LNCAP (cell line): ENCODE data around the gene CROCC.

Experiments used
- CTCF ChIP-seq: fragments of 450-650 bp; IDR thresholded peaks from 2 replicates; pipeline ENCODE4 v1.5.1; 2017; ENCODE audit warnings: mild to moderate bottlenecking

The CROCC gene

GRCh38 chr1:16975211-16975610, 53.5 kb downstream of the CROCC start:
- no peak for TF ChIP-seq CTCF

- no peak for TF ChIP-seq CTCF
Observed at GRCh38 chr1:16975838-16976237, 54.1 kb downstream of the CROCC start.

DNA sequence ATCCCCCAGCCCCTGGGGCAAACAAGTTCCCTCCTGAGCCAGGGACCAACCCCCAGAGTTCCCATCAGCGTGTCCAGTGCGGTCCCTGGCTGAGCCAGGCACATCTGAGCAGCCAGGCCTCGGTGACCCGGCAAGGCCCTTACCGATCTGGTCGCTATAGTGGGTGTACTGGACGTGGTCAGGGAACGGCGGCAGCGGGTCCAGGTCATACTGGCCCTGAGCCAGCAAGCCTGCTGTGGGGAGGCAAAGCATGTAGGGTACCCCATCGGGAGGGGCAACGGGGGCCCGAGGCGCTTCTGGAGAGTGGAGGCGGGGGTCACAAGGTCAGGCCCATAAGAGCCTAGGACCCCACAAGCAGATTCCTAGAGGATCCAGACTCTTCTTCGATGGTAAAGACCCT, 55.2 kb downstream of the CROCC start:
- TF ChIP-seq CTCF, result no peak

DNA sequence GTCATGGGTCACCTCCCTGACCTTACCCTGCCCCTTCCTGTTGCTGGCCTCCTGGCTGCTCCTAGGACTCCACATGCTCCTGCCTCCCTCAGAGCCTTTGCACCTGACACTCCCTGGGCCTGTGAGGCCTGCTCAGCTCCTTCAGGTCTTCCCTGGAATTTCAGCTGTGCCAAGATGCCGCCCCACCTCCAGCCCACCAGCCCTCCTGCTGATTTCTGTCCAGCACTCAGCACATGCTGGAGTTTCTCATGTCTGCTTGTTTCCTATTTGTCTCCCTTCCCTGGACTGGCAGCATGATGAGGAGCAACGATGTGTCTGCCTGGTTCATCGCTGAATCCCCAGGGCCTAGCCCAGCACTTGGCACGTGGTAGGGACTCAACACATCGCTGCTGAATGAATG, 55.6 kb downstream of the CROCC start:
- no peak for TF ChIP-seq CTCF

DNA sequence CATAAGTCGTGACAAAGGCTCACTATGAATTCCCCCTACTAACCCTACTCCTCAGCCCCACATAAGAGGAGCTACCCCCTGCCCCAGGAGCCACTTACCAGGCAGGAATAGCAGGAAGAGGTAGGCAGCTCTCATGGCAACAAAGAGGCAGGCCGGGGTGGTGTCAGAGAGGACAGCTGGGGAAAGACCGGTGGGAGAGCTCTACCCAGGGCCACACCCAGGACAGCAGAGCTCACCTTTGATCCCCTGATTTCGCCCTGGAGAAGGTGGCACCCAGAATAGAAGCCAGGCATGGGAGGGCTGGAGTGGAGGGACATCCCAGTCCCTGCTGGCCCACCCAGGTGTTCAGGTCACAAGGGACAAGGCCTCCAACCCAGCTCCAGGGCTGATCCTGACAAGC, 56.4 kb downstream of the CROCC start:
- no peak for TF ChIP-seq CTCF

DNA sequence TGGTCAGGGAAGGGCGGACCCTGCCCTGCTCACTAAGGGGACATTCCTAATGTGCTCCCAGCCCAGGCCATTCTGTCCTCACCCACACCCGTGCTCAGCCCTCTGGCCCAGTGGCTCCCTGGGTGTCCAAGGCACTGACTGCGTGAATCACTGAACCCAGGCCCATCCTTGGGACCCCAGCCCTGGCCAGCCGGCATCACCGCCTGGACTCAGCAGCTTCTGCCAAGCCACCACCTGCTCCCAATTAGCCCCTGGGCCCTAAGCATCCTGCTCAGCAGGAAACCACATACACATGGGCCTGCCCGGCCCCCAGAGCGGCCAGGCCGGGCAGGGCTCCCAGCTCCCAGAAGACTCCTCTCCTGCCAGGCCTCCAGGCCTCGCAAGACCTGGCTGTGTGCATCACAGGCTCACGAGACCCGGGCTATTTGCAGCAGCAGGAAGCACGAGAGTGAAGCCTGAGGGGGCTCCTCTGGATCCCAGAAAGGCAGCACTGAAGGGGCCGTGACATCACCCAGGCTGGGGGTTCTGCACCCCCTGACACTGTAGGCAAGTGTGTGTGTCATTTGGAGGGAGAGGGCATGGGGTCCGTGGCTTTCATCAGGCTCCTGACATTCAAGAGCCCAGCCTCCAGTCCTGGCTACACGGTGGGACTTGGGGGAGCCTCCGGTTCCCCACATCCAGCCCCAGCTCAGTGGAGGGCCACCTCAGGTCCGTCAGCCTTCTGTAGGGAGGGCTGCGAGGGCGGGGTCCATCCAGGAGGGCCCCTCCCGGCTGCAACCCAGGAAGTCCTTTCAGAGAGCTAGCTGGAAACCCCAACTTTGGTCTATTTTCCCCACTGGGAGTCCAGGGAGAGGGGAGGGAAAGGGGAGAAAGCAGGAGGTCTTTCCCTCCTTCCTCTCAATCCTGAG, 57.1 kb downstream of the CROCC start:
- no peak for TF ChIP-seq CTCF

DNA sequence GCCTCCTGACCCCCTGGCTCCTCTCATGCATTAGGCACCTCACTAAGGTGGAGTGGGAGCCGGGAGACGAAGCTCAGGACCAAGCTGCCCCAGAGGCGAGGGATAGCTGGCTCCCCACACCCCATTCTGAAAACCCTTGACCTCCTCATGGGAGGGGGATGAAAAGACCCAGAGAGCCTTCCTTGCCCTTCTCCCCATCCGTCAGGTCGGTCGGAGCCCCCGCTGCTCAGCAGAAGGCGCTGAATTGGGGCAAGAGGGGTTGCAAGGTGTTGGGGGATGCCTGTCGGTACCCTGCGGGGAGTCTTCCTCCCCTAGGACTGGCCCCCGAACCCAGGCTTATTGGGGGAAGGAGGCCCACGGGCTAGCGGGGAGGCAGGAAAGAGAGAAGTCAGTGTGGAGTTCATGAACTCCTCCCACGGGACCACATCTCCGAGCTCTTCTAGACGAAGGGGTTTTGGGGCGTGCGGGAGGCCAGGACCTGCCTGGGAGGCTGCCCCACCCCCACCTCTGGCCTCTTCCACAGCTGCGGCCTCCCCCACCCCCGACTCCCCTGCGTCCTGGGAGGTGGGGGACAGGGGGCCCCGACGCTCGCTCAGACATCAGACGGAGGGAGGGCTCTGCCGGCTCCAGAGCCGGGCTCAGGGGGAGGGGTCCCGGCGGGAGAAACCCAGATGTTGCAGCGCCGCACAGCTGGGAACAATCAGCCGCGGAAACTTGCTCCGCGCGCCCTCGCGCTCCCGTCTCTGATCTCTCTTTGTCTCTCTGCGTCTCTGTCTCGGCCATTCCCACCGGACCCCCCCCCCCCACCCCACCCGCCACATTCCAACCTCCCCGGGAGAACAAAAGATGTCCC, 58.0 kb downstream of the CROCC start:
- no peak for TF ChIP-seq CTCF
